ENCODE results near the gene PTTG1IP. TPM values are rescaled to one million over a fixed set of nuclear protein-coding genes. Genes with fewer than 3 reads are reported as not detected.
A peak's percentile ranks its signal among the peaks of the same experiment; 100 is the strongest.

PTTG1IP gene
- total RNA-seq, 1 donor = 413 TPM

GRCh38 chr21:44894687-44895302, 21.3 kb upstream of the PTTG1IP start:
- Histone ChIP-seq H3K27me3 (ENCODE audit: insufficient read depth, low read length) (peaks cover 7% of the 10 kb centered on the region), H3K4me3 (ENCODE audit: insufficient read depth, low read length) (no peak overlapping the region), H3K9me3 (ENCODE audit: low read depth, low read length) (no peaks in the 10 kb centered on the region), H3K4me2 (ENCODE audit: insufficient read depth, low read length) (no peak overlapping the region), H3K36me3 (ENCODE audit: insufficient read depth, low read length) (no peaks in the 10 kb centered on the region), H2AFZ (ENCODE audit: low read length) (no peak overlapping the region), H3K79me2 (ENCODE audit: insufficient read depth, low read length) (no peaks in the 10 kb centered on the region), H3K4me1 (ENCODE audit: insufficient read depth, low read length) (no peaks in the 10 kb centered on the region), H3K27ac (ENCODE audit: low read depth, low read length) (no peak overlapping the region), H4K20me1 (ENCODE audit: insufficient read depth, low read length) (no peaks in the 10 kb centered on the region)
- no peak for DNase-seq (ENCODE audit: insufficient read length, low spot score, missing footprints)
- no peak for TF ChIP-seq CTCF (IDR thresholded peaks at IDR 0.05; ENCODE audit: extremely low read depth, low read depth, low read length)

- H3K79me2 ChIP-seq (ENCODE audit: insufficient read depth, low read length) = no peaks in the 10 kb centered on the region
- TF ChIP-seq CTCF (IDR thresholded peaks at IDR 0.05; ENCODE audit: extremely low read depth, low read depth, low read length) = no peak
- H3K27ac ChIP-seq (ENCODE audit: low read depth, low read length) = no peak overlapping the region
- H2AFZ ChIP-seq (ENCODE audit: low read length) = no peak overlapping the region
- H3K27me3 ChIP-seq (ENCODE audit: insufficient read depth, low read length) = peaks cover 7% of the 10 kb centered on the region
- no peaks in the 10 kb centered on the region for H3K9me3 ChIP-seq (ENCODE audit: low read depth, low read length)
- H3K4me3 ChIP-seq (ENCODE audit: insufficient read depth, low read length) = no peak overlapping the region
- H3K4me1 ChIP-seq (ENCODE audit: insufficient read depth, low read length) = no peaks in the 10 kb centered on the region
- no peaks in the 10 kb centered on the region for H3K36me3 ChIP-seq (ENCODE audit: insufficient read depth, low read length)
- no peaks in the 10 kb centered on the region for H4K20me1 ChIP-seq (ENCODE audit: insufficient read depth, low read length)
- DNase-seq (ENCODE audit: insufficient read length, low spot score, missing footprints) = no peak
- H3K4me2 ChIP-seq (ENCODE audit: insufficient read depth, low read length) = no peak overlapping the region
Observed at GRCh38 chr21:44893948-44894656, 20.6 kb upstream of the PTTG1IP start.

- no peak overlapping the region for H3K27ac ChIP-seq (ENCODE audit: low read depth, low read length)
- H3K36me3 ChIP-seq (ENCODE audit: insufficient read depth, low read length) = no peaks in the 10 kb centered on the region
- H2AFZ ChIP-seq (ENCODE audit: low read length) = no peak overlapping the region
- DNase-seq (ENCODE audit: insufficient read length, low spot score, missing footprints) = no peak
- no peaks in the 10 kb centered on the region for H3K79me2 ChIP-seq (ENCODE audit: insufficient read depth, low read length)
- H3K27me3 ChIP-seq (ENCODE audit: insufficient read depth, low read length) = peaks cover 7% of the 10 kb centered on the region
- no peaks in the 10 kb centered on the region for H4K20me1 ChIP-seq (ENCODE audit: insufficient read depth, low read length)
- H3K4me2 ChIP-seq (ENCODE audit: insufficient read depth, low read length) = no peak overlapping the region
- TF ChIP-seq CTCF (IDR thresholded peaks at IDR 0.05; ENCODE audit: extremely low read depth, low read depth, low read length) = no peak
- no peak overlapping the region for H3K4me3 ChIP-seq (ENCODE audit: insufficient read depth, low read length)
- H3K9me3 ChIP-seq (ENCODE audit: low read depth, low read length) = no peaks in the 10 kb centered on the region
- H3K4me1 ChIP-seq (ENCODE audit: insufficient read depth, low read length) = no peaks in the 10 kb centered on the region
Observed at GRCh38 chr21:44893278-44893556, 19.7 kb upstream of the PTTG1IP start.

- peak; percentile 91 for TF ChIP-seq CTCF (IDR thresholded peaks at IDR 0.05; ENCODE audit: extremely low read depth, low read depth, low read length)
- peaks cover 7% of the 10 kb centered on the region for H3K27me3 ChIP-seq (ENCODE audit: insufficient read depth, low read length)
- peak; percentile 97 for DNase-seq (ENCODE audit: insufficient read length, low spot score, missing footprints)
Observed at GRCh38 chr21:44892536-44893277, 19.2 kb upstream of the PTTG1IP start.

More at GRCh38 chr21:44892536-44893277, 19.2 kb upstream of the PTTG1IP start:
- Histone ChIP-seq H3K4me1 (ENCODE audit: insufficient read depth, low read length) (no peaks in the 10 kb centered on the region), H3K4me3 (ENCODE audit: insufficient read depth, low read length) (no peak overlapping the region), H3K9me3 (ENCODE audit: low read depth, low read length) (no peaks in the 10 kb centered on the region), H2AFZ (ENCODE audit: low read length) (no peak overlapping the region), H4K20me1 (ENCODE audit: insufficient read depth, low read length) (no peaks in the 10 kb centered on the region), H3K4me2 (ENCODE audit: insufficient read depth, low read length) (no peak overlapping the region), H3K79me2 (ENCODE audit: insufficient read depth, low read length) (no peaks in the 10 kb centered on the region), H3K36me3 (ENCODE audit: insufficient read depth, low read length) (no peaks in the 10 kb centered on the region), H3K27ac (ENCODE audit: low read depth, low read length) (no peak overlapping the region)
